SK-N-SH treated with all-trans-retinoic acid at 6 μM for 48 hours (cell line): ENCODE measurements around the gene TEAD1.

Experiments used
- ARNTL ChIP-seq: fragments of 450-650 bp; formaldehyde crosslinking; IDR thresholded peaks from 2 replicates; pipeline ENCODE4 v1.5.0; 2020; ENCODE audit warnings: low read depth, mild to moderate bottlenecking, moderate library complexity, borderline replicate concordance
- BACH2 ChIP-seq: fragments of 250-450 bp; sonication (Bioruptor Pico); IDR thresholded peaks from 2 replicates; pipeline ENCODE4 v1.9.0; 2021; ENCODE audit warnings: mild to moderate bottlenecking, borderline replicate concordance
- CREB5 ChIP-seq: fragments of 250-450 bp; sonication (Bioruptor Pico); IDR thresholded peaks from 2 replicates; pipeline ENCODE4 v1.5.1; 2020; ENCODE audit warnings: low read depth, mild to moderate bottlenecking, moderate library complexity
- CSDC2 ChIP-seq: fragments of 250-450 bp; sonication (Bioruptor Pico); IDR thresholded peaks from 2 replicates; pipeline ENCODE4 v1.5.0; 2020; ENCODE audit warnings: mild to moderate bottlenecking, moderate library complexity
- RARB ChIP-seq: fragments of 250-450 bp; sonication (Bioruptor Pico); IDR thresholded peaks from 2 replicates; pipeline ENCODE4 v1.8.0; 2021; ENCODE audit warnings: mild to moderate bottlenecking, moderate library complexity
- SNAI2 ChIP-seq: fragments of 250-450 bp; sonication (Bioruptor Pico); IDR thresholded peaks from 2 replicates; pipeline ENCODE4 v1.5.0; 2020; ENCODE audit warnings: mild to moderate bottlenecking, moderate library complexity
- TCF4 ChIP-seq: fragments of 250-450 bp; sonication (Bioruptor Pico); IDR thresholded peaks from 2 replicates; pipeline ENCODE4 v1.8.0; 2021; ENCODE audit warnings: mild to moderate bottlenecking, moderate library complexity, borderline replicate concordance
- TOX ChIP-seq: fragments of 250-450 bp; sonication (Bioruptor Pico); IDR thresholded peaks from 2 replicates; pipeline ENCODE4 v1.8.0; 2021; ENCODE audit warnings: mild to moderate bottlenecking, moderate library complexity, borderline replicate concordance
- ZFP3 ChIP-seq: fragments of 250-450 bp; sonication (Bioruptor Pico); IDR thresholded peaks from 2 replicates; pipeline ENCODE4 v1.5.0; 2020; ENCODE audit warnings: mild to moderate bottlenecking, moderate library complexity
- ZNF565 ChIP-seq: fragments of 450-650 bp; formaldehyde crosslinking; conservative IDR thresholded peaks from 2 replicates; pipeline ENCODE4 v1.5.0; 2020; ENCODE audit warnings: low read depth, mild to moderate bottlenecking, moderate library complexity
- ZNF8 ChIP-seq: fragments of 450-650 bp; formaldehyde crosslinking; IDR thresholded peaks from 2 replicates; pipeline ENCODE4 v1.5.0; 2020; ENCODE audit warnings: mild to moderate bottlenecking, moderate library complexity
- TF ChIP-seq, protein P1 (sequence below): fragments of 250-450 bp; sonication (Bioruptor Pico); IDR thresholded peaks from 2 replicates; pipeline ENCODE4 v1.8.0; 2020; ENCODE audit warnings: mild to moderate bottlenecking, moderate library complexity, borderline replicate concordance
- TF ChIP-seq, protein P2 (sequence below): fragments of 250-450 bp; sonication (Bioruptor Pico); IDR thresholded peaks from 2 replicates; pipeline ENCODE4 v1.8.0; 2021; ENCODE audit warnings: low read depth, mild to moderate bottlenecking, moderate library complexity, borderline replicate concordance
- TF ChIP-seq, protein P3 (sequence below): fragments of 250-450 bp; sonication (Bioruptor Pico); IDR thresholded peaks from 2 replicates; pipeline ENCODE4 v1.5.1; 2021; ENCODE audit warnings: mild to moderate bottlenecking, moderate library complexity

DNA sequence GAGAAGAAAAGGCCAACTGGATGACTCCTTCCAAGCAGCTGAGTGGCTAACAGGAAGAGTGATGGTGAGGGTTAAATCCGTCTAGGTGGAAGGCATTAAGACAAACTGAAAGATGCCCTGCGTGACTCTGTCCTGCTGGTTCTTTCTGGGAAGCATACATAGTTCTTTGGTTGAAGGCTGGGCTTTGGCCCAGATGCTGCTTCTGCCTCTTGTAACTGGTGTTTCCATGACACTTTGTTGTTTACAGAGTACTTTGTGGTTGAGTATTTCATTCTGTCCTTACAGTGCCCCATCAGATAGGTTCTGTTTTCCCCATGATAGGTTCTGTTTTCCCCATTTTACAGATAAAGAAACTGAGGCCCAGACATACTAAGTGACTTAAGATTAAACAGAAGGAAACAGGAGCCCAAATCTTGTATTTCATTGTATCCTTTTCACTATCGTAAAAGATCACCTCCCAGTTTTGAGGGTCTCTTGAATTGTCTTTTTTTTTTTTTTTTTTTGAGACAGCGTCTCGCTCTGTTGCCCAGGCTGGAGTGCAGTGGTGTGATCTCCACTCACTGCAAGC, 210.6 kb downstream of the TEAD1 start:
- TF ChIP-seq RARB (no peak), ZFP3 (CRISPR knock-in tag) (no peak), TOX (CRISPR knock-in tag) (no peak), CREB5 (CRISPR knock-in tag) (no peak), ARNTL (CRISPR knock-in tag) (no peak), ZNF8 (CRISPR knock-in tag) (no peak), TCF4 (no peak), ZNF565 (CRISPR knock-in tag) (no peak), BACH2 (CRISPR knock-in tag) (no peak), SNAI2 (CRISPR knock-in tag) (no peak), CSDC2 (no peak)
- TF ChIP-seq, protein P1, sequence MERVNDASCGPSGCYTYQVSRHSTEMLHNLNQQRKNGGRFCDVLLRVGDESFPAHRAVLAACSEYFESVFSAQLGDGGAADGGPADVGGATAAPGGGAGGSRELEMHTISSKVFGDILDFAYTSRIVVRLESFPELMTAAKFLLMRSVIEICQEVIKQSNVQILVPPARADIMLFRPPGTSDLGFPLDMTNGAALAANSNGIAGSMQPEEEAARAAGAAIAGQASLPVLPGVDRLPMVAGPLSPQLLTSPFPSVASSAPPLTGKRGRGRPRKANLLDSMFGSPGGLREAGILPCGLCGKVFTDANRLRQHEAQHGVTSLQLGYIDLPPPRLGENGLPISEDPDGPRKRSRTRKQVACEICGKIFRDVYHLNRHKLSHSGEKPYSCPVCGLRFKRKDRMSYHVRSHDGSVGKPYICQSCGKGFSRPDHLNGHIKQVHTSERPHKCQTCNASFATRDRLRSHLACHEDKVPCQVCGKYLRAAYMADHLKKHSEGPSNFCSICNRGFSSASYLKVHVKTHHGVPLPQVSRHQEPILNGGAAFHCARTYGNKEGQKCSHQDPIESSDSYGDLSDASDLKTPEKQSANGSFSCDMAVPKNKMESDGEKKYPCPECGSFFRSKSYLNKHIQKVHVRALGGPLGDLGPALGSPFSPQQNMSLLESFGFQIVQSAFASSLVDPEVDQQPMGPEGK (CRISPR knock-in tag) = no peak
- TF ChIP-seq, protein P2, sequence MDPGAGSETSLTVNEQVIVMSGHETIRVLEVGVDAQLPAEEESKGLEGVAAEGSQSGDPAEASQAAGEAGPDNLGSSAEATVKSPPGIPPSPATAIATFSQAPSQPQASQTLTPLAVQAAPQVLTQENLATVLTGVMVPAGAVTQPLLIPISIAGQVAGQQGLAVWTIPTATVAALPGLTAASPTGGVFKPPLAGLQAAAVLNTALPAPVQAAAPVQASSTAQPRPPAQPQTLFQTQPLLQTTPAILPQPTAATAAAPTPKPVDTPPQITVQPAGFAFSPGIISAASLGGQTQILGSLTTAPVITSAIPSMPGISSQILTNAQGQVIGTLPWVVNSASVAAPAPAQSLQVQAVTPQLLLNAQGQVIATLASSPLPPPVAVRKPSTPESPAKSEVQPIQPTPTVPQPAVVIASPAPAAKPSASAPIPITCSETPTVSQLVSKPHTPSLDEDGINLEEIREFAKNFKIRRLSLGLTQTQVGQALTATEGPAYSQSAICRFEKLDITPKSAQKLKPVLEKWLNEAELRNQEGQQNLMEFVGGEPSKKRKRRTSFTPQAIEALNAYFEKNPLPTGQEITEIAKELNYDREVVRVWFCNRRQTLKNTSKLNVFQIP = no peak
- TF ChIP-seq, protein P3, sequence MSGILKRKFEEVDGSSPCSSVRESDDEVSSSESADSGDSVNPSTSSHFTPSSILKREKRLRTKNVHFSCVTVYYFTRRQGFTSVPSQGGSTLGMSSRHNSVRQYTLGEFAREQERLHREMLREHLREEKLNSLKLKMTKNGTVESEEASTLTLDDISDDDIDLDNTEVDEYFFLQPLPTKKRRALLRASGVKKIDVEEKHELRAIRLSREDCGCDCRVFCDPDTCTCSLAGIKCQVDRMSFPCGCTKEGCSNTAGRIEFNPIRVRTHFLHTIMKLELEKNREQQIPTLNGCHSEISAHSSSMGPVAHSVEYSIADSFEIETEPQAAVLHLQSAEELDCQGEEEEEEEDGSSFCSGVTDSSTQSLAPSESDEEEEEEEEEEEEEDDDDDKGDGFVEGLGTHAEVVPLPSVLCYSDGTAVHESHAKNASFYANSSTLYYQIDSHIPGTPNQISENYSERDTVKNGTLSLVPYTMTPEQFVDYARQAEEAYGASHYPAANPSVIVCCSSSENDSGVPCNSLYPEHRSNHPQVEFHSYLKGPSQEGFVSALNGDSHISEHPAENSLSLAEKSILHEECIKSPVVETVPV = no peak
